Tibial nerve (tissue), 4 donors: Measurements from ENCODE around the gene TM9SF4. TPM values are rescaled to one million over a fixed set of nuclear protein-coding genes. Genes with fewer than 3 reads are reported as not detected.

ENCODE experiments used
- DNase-seq, 2 donors: peaks; one replicate each; pipeline ENCODE4 v3.0.0-alpha.2; 2019; ENCODE audit warnings: low spot score in 2 of 2
- H3K27ac ChIP-seq, 4 donors: fragments of 200-600 bp; sonication (generic) in 3 of 4; one replicate each; pipeline ENCODE4 v1.5.1; 2017 to 2019; ENCODE audit warnings: mild to moderate bottlenecking in 1 of 4
- H3K27me3 ChIP-seq, 2 donors: fragments of 200-600 bp; sonication (generic) in 1 of 2; one replicate each; pipeline versions ENCODE4 v1.5.1 to v1.6.0; 2017 to 2019
- H3K36me3 ChIP-seq, 3 donors: fragments of 200-600 bp; sonication (generic); one replicate each; pipeline ENCODE4 v1.5.1; 2018 to 2019
- H3K4me1 ChIP-seq, 4 donors: fragments of 200-600 bp; sonication (generic) in 3 of 4; one replicate each; pipeline ENCODE4 v1.5.1; 2017 to 2019
- H3K4me3 ChIP-seq, 4 donors: fragments of 200-600 bp; sonication (generic) in 3 of 4; one replicate each; pipeline ENCODE4 v1.5.1; 2017 to 2019; ENCODE audit warnings: mild to moderate bottlenecking in 1 of 4, moderate library complexity in 1 of 4
- H3K9me3 ChIP-seq, 4 donors: fragments of 200-600 bp; sonication (generic) in 3 of 4; one replicate each; pipeline ENCODE4 v1.5.1; 2017 to 2019
- EP300 ChIP-seq, 2 donors: sonication (generic); formaldehyde crosslinking; IDR thresholded peaks; one replicate each; pipeline ENCODE4 v1.6.1; 2017; ENCODE audit warnings: antibody characterized with exemption in 2 of 2, mild to moderate bottlenecking in 1 of 2
- POLR2A ChIP-seq, 2 donors: fragments of 450-650 bp; IDR thresholded peaks; one replicate each; pipeline ENCODE4 v1.6.1; 2017; ENCODE audit warnings: antibody characterized with exemption in 2 of 2, mild to moderate bottlenecking in 2 of 2, moderate library complexity in 2 of 2
- WGBS, 2 donors: methylation state at CpG; one replicate each; pipeline ENCODE4 v1.1.5; 2018; 5-methylcytosine and 5-hydroxymethylcytosine counted together
- total RNA-seq, 4 donors: library from RNA; depleted of rRNA; stranded (reverse); fragments of >200 nt; gene quantifications; one replicate each; pipeline ENCODE4 v1.1.0, GENCODE V29; 2016
- TF ChIP-seq, protein P1 (sequence below), 5 experiments: fragments of 200-600 bp in 3 of 5; fragments of 450-650 bp in 2 of 5; sonication (generic) in 3 of 5; IDR thresholded peaks; one replicate each; pipeline ENCODE4 v1.5.1; 2016 to 2019; ENCODE audit warnings: antibody characterized with exemption in 5 of 5, mild to moderate bottlenecking in 3 of 5, moderate library complexity in 2 of 5

The TM9SF4 gene
- total RNA-seq, 4 donors from 2014 or later: 23.1 to 40.5 (median 28.8) TPM

DNA sequence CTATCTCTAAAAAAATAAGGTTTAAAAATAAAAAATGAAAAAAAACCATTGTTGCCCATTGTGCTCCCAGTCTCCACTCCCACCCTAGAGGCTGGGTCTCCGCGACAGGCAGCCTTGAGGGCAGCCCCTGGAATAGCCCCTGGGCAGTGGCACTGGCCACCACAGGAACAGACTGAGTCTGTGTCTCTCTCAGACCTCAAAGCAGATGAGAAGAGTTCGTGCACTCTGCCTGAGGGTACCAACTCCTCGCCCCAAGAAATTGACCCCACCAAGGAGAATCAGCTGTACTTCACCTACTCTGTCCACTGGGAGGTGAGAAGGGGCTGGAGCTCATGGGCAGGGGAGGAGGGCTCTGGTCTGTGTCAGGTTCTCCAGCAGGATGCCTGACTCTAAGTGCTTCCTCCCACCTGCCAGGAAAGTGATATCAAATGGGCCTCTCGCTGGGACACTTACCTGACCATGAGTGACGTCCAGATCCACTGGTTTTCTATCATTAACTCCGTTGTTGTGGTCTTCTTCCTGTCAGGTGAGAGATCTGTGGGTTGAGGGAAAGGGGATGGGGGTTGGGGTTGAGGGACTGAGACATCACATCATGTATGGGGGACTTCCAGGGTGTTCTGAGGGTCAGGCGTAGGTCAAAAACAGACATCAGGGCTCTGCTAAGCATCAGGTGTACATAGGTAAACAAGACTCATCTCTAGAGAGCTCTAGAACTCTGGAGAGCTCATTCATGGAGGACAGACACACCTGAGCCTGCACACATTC, 35.6 kb downstream of the TM9SF4 start:
- H3K4me3 ChIP-seq: no peak overlapping the region
- H3K4me1 ChIP-seq: no peaks in the 10 kb centered on the region
- H3K27ac ChIP-seq: no peak overlapping the region
- no peak for DNase-seq
- H3K36me3 ChIP-seq: peaks cover 9 to 96% (median 42%) of the 10 kb centered on the region in 3 donors
- no peaks in the 10 kb centered on the region for H3K27me3 ChIP-seq
- WGBS, 2 donors: 90 to 94% methylated on average over 8 of the region's 8 CpGs
- TF ChIP-seq, protein P1, sequence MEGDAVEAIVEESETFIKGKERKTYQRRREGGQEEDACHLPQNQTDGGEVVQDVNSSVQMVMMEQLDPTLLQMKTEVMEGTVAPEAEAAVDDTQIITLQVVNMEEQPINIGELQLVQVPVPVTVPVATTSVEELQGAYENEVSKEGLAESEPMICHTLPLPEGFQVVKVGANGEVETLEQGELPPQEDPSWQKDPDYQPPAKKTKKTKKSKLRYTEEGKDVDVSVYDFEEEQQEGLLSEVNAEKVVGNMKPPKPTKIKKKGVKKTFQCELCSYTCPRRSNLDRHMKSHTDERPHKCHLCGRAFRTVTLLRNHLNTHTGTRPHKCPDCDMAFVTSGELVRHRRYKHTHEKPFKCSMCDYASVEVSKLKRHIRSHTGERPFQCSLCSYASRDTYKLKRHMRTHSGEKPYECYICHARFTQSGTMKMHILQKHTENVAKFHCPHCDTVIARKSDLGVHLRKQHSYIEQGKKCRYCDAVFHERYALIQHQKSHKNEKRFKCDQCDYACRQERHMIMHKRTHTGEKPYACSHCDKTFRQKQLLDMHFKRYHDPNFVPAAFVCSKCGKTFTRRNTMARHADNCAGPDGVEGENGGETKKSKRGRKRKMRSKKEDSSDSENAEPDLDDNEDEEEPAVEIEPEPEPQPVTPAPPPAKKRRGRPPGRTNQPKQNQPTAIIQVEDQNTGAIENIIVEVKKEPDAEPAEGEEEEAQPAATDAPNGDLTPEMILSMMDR (IDR thresholded peaks at IDR 0.05): no peak
- no peak for TF ChIP-seq POLR2A (IDR thresholded peaks at IDR 0.05)
- TF ChIP-seq EP300 (IDR thresholded peaks at IDR 0.05): no peak
- H3K9me3 ChIP-seq: no peaks in the 10 kb centered on the region

DNA sequence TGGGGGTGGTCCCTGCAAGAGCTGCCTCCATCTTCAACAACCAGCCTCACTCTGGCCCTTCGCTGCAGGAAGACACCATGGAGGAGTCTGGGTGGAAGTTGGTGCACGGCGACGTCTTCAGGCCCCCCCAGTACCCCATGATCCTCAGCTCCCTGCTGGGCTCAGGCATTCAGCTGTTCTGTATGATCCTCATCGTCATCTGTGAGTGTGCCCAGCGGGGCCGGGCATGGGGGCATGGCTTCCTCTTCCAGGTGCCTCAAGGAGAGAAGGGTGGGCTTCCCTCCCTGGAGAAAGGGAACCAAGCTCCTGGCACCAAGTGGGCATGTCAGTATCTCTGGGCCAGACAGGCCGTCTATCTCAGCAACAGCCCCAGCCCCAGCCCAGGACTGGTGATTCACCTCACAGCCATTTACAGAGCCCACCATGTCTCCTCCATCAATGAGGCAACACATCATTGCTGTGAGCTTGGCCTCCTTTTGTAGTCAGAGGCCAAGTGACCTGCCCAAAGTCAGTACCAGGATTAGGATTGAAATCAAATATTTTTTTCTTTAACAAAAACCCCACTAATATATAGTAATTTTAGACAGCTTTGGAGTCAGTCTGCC, 40.2 kb downstream of the TM9SF4 start:
- Histone ChIP-seq H3K27ac (no peak overlapping the region), H3K9me3 (no peaks in the 10 kb centered on the region), H3K4me1 (peaks cover 0 to 3% (median 1%) of the 10 kb centered on the region in 4 donors), H3K36me3 (peaks cover 3 to 98% (median 48%) of the 10 kb centered on the region in 3 donors), H3K27me3 (no peaks in the 10 kb centered on the region), H3K4me3 (no peak overlapping the region)
- WGBS, 2 donors: 80 to 94% methylated on average over 4 to 8 of the region's 8 CpGs
- DNase-seq: no peak
- TF ChIP-seq, protein P1 (IDR thresholded peaks at IDR 0.05): no peak
- TF ChIP-seq POLR2A (IDR thresholded peaks at IDR 0.05): no peak
- no peak for TF ChIP-seq EP300 (IDR thresholded peaks at IDR 0.05)

DNA sequence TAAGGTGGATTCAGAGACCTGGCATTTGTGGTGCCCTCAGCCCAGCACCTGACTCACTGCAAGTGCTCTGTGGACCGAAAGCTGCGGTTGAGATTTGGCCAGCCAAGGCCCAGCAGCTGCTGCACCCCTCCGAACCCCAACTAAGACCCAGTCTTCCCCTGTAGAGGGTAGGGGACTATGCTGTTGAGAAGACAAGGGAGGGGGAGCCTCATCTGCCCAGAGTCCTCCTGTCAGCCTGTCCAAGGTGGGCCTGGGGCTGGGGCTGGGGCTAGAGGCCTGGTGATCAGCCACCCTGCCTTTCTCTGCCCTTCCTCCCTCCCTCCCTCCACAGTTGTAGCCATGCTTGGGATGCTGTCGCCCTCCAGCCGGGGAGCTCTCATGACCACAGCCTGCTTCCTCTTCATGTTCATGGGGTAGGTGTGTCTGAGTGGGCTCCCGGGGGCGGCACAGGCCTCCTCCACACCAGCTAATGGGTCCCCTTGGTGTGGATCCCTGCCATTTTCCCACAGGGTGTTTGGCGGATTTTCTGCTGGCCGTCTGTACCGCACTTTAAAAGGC, 40.9 kb downstream of the TM9SF4 start:
- H3K36me3 ChIP-seq: peaks cover 2 to 92% (median 44%) of the 10 kb centered on the region in 3 donors
- H3K9me3 ChIP-seq: no peaks in the 10 kb centered on the region
- H3K4me3 ChIP-seq: no peak overlapping the region
- H3K4me1 ChIP-seq: peaks cover 0 to 10% (median 8%) of the 10 kb centered on the region in 4 donors
- DNase-seq: no peak
- TF ChIP-seq POLR2A (IDR thresholded peaks at IDR 0.05): no peak
- TF ChIP-seq EP300 (IDR thresholded peaks at IDR 0.05): no peak
- TF ChIP-seq, protein P1 (IDR thresholded peaks at IDR 0.05): no peak
- no peak overlapping the region for H3K27ac ChIP-seq
- WGBS, 2 donors: 92 to 95% methylated on average over 10 of the region's 10 CpGs
- no peaks in the 10 kb centered on the region for H3K27me3 ChIP-seq

DNA sequence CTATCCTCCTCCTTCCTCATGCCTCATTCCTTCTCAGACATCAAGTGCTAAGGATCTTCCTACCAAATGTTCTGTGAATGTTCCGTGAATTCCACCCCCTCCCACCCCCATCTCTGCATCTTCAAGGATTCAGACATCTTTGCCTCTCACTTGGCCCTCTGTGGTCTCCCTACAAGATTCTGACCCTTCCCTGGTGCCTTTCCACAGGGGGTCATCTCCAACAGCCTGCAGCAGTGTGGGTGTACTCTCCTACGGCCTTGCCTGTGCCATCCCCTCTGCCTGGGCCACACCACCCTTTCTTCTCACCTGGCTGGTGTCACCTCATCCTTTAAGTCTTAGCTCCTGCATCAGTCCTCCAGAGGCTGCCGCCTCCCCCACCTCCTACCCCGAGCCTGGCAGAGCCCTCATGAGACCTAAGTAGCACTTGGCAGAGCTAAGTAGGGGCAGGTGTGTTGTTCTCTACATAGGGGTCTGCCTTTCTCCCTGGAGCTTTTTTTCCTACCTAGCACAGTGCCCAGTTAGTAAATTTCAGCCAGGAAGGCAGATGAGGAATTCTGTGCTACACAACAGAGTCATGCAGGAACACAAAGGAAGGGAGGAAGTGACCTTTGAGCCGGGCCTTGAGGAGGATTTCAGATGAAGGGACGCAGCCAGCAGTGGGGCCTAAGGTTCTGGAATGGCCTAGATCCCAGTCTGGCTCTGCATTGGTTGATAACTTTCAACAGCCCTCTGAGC, 43.1 kb downstream of the TM9SF4 start:
- Histone ChIP-seq H3K9me3 (no peaks in the 10 kb centered on the region), H3K27me3 (no peaks in the 10 kb centered on the region), H3K27ac (no peak overlapping the region), H3K4me1 (peaks cover 0 to 15% (median 11%) of the 10 kb centered on the region in 4 donors), H3K4me3 (no peak overlapping the region), H3K36me3 (peaks cover 0 to 81% (median 38%) of the 10 kb centered on the region in 3 donors)
- DNase-seq: no peak
- WGBS, 2 donors: 81 to 82% methylated on average over 6 of the region's 6 CpGs
- no peak for TF ChIP-seq EP300 (IDR thresholded peaks at IDR 0.05)
- no peak for TF ChIP-seq POLR2A (IDR thresholded peaks at IDR 0.05)
- TF ChIP-seq, protein P1 (IDR thresholded peaks at IDR 0.05): no peak
